ENCODE data around the gene PARN.

- TF ChIP-seq POLR2A (IDR thresholded peaks at IDR 0.05) (no peak), CTCF (IDR thresholded peaks at IDR 0.05) (no peak)
Measured at GRCh38 chr16:14427371-14427948, 202.6 kb downstream of the PARN start.

All from right lobe of liver (tissue), 4 donors.